Measurements from ENCODE around the gene KIF17. TPM values are rescaled to one million over a fixed set of nuclear protein-coding genes. Genes with fewer than 3 reads are reported as not detected.

Gene KIF17
- total and polyA plus RNA-seq, 4 donors: 4.1 to 9.6 (median 5.9) TPM

GRCh38 chr1:20726932-20727745 lies 9.3 kb upstream of the KIF17 start:
- peaks cover 0 to 6% (median 0%) of the 10 kb centered on the region in 5 donors for H3K4me1 ChIP-seq (ENCODE audit: control insufficient read depth in 5 of 5, insufficient read depth in 5 of 5, low read length in 5 of 5)
- no peaks in the 10 kb centered on the region for H3K36me3 ChIP-seq (ENCODE audit: control insufficient read depth in 4 of 4, insufficient read depth in 4 of 4, low read length in 4 of 4)
- peaks cover 0 to 2% (median 0%) of the 10 kb centered on the region in 4 donors for H3K9me3 ChIP-seq (ENCODE audit: control insufficient read depth in 4 of 4, insufficient read depth in 3 of 4, low read length in 3 of 4)
- 94 to 96% methylated on average over 17 of the region's 17 CpGs for WGBS, 2 donors
- H3K4me3 ChIP-seq: no peak overlapping the region
- no peak for ATAC-seq (ENCODE audit: insufficient read depth, low FRiP score)
- no peak for TF ChIP-seq CTCF (IDR thresholded peaks at IDR 0.05; ENCODE audit: control extremely low read depth, extremely low read depth)
- no peak overlapping the region for H3K27ac ChIP-seq (ENCODE audit: low read depth in 1 of 2, low read length in 1 of 2)
- peak in 1 of 3 donors; percentile 10 for DNase-seq
- H3K27me3 ChIP-seq (ENCODE audit: control insufficient read depth in 3 of 3, insufficient read depth in 3 of 3, low read length in 2 of 3): peaks cover 0 to 36% (median 22%) of the 10 kb centered on the region in 3 donors
- H3K9ac ChIP-seq (ENCODE audit: insufficient read depth in 1 of 2, low read length in 2 of 2): no peak overlapping the region

GRCh38 chr1:20726118-20726911 lies 8.5 kb upstream of the KIF17 start:
- Histone ChIP-seq H3K4me3 (no peak overlapping the region), H3K36me3 (ENCODE audit: control insufficient read depth in 4 of 4, insufficient read depth in 4 of 4, low read length in 4 of 4) (no peaks in the 10 kb centered on the region), H3K9me3 (ENCODE audit: control insufficient read depth in 4 of 4, insufficient read depth in 3 of 4, low read length in 3 of 4) (peaks cover 0 to 2% (median 0%) of the 10 kb centered on the region in 4 donors), H3K27ac (ENCODE audit: low read depth in 1 of 2, low read length in 1 of 2) (no peak overlapping the region), H3K27me3 (ENCODE audit: control insufficient read depth in 3 of 3, insufficient read depth in 3 of 3, low read length in 2 of 3) (peaks cover 0 to 33% (median 19%) of the 10 kb centered on the region in 3 donors), H3K9ac (ENCODE audit: insufficient read depth in 1 of 2, low read length in 2 of 2) (no peak overlapping the region), H3K4me1 (ENCODE audit: control insufficient read depth in 5 of 5, insufficient read depth in 5 of 5, low read length in 5 of 5) (peaks cover 0 to 6% (median 0%) of the 10 kb centered on the region in 5 donors)
- 90 to 93% methylated on average over 24 to 25 of the region's 25 CpGs for WGBS, 2 donors
- ATAC-seq (ENCODE audit: insufficient read depth, low FRiP score): no peak
- TF ChIP-seq CTCF (IDR thresholded peaks at IDR 0.05; ENCODE audit: control extremely low read depth, extremely low read depth): no peak
- DNase-seq: peak in 1 of 3 donors; percentile 4

DNA sequence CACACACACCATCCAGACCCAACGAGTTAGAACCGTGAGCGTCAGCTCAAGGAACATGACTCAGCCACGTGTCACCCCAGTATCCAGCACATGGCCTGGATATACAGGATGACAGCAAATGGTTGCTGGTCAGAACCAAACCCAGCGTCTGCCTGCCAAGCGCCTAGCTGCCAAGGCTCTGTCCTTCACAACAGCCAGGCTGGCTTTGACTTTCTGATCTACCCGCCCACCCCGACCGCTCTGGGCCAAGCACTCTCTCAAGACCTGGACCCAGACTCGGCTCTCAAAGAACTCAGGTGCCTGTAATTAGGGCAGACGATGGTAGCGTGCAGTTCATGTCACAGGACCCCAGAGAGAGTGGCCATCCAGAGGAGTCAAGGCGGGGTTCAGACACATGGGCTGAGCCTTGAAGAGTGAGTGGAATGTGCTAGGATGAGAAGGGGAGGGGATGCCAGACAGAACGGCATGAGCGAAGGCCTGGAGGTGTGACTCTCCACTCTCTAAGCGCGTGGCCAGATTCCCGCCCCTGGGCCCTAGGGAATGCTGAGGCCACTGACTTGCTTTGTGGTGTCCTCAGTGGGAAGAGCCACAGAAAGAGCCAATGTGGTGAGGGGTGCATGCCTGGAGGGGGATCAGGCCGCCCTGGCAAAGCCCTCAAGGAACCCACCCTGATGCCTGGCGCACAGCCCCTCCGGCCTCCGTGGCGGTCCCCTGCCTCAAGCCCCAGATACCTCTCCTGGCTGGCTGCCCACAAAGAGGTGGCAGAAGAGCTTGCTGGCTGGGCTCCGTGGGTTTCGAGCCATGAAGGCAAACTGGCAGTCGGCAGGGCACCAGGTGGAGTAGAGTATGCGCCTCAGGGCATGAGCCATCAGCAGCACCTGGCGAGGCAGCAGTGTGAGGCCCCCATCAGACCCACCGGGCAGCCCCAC lies 7.6 kb upstream of the KIF17 start:
- ATAC-seq (ENCODE audit: insufficient read depth, low FRiP score) (no peak), DNase-seq (peak in 1 of 3 donors; percentile 9)
- peaks cover 0 to 6% (median 0%) of the 10 kb centered on the region in 5 donors for H3K4me1 ChIP-seq (ENCODE audit: control insufficient read depth in 5 of 5, insufficient read depth in 5 of 5, low read length in 5 of 5)
- peaks cover 0 to 25% (median 11%) of the 10 kb centered on the region in 3 donors for H3K27me3 ChIP-seq (ENCODE audit: control insufficient read depth in 3 of 3, insufficient read depth in 3 of 3, low read length in 2 of 3)
- H3K4me3 ChIP-seq: no peak overlapping the region
- H3K36me3 ChIP-seq (ENCODE audit: control insufficient read depth in 4 of 4, insufficient read depth in 4 of 4, low read length in 4 of 4): no peaks in the 10 kb centered on the region
- no peak for TF ChIP-seq CTCF (IDR thresholded peaks at IDR 0.05; ENCODE audit: control extremely low read depth, extremely low read depth)
- 77 to 78% methylated on average over 28 to 29 of the region's 29 CpGs for WGBS, 2 donors
- H3K9ac ChIP-seq (ENCODE audit: insufficient read depth in 1 of 2, low read length in 2 of 2): no peak overlapping the region
- H3K27ac ChIP-seq (ENCODE audit: low read depth in 1 of 2, low read length in 1 of 2): no peak overlapping the region
- peaks cover 0 to 2% (median 0%) of the 10 kb centered on the region in 4 donors for H3K9me3 ChIP-seq (ENCODE audit: control insufficient read depth in 4 of 4, insufficient read depth in 3 of 4, low read length in 3 of 4)

All from lung (tissue), 12 donors.